Endometrium (tissue), 2 donors: Measurements from ENCODE around the gene CYB561D2.
"Not testable (repeated sequence)": the region's sequence is repeated elsewhere in the genome, so short reads cannot be mapped to it uniquely, and the experiment has no call there.

Experiments
- FAIRE-seq: peaks from 2 replicates; lab custom pipeline; 2012; peaks lifted over from hg19 to GRCh38; lab: Jason Lieb, UNC
- donor health status: control.
- donor health status: control.

CYB561D2 gene

DNA sequence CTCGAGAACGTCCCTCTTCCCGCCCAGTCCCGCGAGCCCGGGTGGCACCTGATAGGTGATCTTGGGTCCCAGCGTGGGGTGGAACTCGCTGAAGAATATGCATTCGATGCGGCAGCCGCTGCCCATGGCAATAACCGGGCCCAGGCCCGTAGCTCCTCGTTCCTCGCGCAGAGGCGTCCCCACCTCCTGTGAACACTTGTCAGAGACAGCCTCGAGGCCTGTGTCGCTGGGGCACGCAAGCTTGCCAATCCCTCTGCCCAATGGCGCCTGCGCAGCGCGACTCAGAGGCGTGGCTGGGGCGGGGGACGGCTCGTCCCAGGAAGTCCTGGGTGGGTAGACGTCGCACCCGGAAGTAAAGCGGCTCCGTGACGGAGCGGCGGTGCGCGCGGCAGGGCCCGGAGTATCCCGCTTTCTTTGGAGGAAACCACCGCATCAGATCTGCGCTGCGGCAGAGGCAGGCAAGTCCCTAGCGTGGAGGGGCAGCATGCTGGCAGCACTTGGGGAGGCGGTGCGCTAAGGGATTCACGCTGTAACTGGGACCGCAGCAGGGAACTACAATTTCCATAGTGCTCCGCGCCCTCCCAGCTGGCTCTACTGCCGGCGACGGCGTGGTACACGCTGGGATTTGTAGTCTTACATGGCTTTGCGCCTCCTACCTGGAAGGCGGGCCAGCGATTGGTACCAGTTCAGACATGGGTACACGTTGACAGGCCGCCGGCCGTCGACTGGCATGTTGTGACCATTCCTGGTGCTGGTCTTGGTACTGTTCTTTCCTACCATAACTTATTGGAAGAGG is at the start of gene CYB561D2, which contains the start of gene NPRL2:
CYB561D2 (plus strand) TSS at position 336 of the 796 bp plus-strand sequence. CDS start 572 bp downstream, outside the sequence.
NPRL2 (minus strand) TSS at position 249 of the 796 bp plus-strand sequence; CDS start at position 126, 123 bp downstream.
- peak; percentile 23 for FAIRE-seq

DNA sequence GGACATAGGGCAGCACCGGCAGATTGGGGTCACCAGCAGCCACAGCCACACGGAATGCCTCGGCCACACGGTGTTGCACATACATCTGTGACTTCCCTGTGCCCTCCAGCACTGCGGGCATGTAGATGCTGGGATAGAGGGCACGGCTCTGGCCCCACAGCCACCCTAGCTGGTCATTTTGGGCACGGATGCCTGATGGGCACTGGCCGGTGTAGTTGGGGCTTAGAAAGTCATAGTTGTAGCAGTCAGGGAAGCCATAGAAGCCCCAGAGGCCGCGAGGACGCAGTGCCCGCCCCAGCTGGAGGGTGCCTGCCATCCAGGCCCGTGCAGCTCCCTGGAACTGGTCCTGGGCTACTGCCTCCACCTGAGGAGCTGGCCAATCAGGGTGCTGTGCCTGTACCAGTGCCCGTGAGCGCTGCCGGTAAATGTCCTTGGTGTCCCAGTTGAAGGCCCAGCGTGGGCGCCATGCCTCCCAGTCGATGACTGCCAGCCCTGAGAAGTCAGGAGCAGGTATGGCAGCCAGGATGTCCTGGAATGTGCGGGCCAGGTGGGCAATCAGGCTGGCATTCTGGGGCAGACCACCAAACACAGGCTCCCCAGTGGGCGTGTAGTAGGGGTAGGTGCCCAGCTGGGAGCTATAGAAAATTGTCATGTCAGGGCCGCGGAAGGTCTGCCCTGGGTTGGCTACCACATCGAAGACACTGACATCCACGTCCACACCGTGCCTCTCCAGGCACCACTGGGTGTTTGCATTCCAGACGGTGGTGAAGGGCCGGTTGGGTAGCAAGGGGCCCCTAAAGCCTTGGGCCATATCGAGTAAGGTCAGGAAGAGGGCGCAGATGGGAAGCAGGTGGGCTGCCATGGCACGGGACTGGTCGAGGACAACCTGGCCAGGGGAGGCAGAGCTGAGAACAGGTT is 48.3 kb upstream of the CYB561D2 start:
- FAIRE-seq = no peak

GRCh38 chr3:50303013-50303815 is 47.4 kb upstream of the CYB561D2 start, which contains the start of gene HYAL1:
HYAL1 (minus strand) TSS chr3:50303574; CDS start chr3:50302956, 618 bp downstream.
- FAIRE-seq = no peak

- FAIRE-seq = no peak
Measured at GRCh38 chr3:50304601-50305000, 46.1 kb upstream of the CYB561D2 start.

- FAIRE-seq = not testable (repeated sequence)
Measured at GRCh38 chr3:50312041-50312440, 38.6 kb upstream of the CYB561D2 start.

DNA sequence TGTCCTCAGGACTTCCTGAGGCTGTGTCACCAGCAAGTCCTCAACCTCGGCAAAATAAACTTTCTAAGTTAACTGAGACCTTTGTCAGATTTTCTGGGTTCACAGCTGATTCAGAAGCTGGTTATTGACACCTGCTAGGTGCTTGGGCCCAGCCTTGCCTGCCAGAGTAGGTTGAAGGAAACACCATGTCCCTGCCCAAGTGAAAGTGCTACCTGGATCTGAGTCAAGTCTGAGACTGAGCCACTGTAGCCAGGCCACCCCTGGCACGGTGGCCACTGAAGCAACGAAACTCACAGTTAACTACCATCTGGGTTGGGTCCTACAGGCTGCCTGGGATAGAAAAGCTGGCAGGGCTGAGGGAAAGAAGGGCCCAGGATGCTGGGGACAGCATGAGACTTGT is 36.3 kb upstream of the CYB561D2 start:
- FAIRE-seq = no peak

DNA sequence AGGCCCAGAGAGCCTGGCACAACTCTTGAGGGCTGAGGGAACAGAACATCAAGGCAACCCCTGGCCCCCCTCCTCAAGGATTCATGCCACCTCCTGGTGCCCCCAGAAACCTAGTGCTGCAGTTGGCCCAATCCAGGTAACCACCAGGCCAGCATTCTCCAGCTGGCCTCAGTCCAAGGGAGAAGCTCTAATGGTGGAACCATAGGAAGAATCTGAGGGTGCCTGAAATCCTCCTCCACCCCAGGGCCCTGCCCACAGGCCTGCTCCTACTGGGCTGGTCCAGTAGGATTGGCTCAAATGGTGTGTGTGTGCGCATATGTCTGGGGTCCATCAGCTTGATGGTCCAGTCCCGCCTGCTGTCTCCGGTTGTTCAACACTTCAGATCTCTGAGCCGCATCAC is 35.8 kb upstream of the CYB561D2 start:
- no peak for FAIRE-seq

DNA sequence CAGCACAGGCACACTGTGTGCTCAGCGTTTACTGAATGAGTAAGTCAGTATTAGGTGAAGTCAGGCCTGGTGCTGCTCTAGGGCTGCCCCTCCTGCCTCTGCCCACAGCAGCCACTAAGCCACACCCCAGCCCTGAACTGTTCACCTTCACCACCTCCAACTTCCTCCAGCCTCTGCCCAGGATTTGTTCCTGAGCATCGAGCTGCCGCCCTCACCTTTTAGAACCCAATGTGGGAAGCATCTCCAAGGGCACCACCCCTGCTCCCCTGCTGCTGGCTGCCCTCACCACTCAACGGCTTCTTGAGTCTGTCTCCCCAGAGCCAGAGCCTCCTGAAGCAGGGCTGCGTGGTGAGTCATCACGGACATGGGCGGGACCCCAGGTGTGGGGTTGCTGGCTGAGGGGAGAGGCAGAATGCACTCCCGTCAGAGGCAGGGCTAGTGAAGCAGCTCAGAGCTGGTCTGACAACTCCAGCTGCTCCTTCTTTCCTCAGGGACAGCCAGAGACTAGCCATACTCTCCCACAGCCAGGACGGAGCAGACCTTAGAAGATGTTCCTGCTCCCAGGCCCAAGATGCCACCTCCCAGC is 33.9 kb upstream of the CYB561D2 start:
- no peak for FAIRE-seq

DNA sequence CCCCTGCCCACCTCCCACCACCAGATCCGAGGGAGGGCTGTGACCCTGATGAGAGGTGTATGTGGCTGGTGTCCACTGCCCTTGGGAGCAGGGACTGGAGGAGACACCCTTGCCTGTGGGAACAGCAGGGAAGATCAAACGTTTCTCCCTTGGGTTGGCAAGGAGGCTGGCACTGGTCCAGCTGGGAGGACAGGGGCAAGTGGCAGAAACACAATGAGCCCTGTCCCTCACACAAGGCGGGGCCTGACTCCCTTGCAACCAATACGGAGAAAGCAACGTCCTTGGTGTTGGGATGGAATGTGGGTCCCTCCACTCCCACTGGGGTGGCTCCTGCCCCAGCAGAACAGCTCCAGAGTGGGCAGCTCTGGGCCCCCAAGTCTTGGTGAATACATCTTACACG is 33.4 kb upstream of the CYB561D2 start:
- no peak for FAIRE-seq

GRCh38 chr3:50318163-50318562 is 32.5 kb upstream of the CYB561D2 start:
- no peak for FAIRE-seq

DNA sequence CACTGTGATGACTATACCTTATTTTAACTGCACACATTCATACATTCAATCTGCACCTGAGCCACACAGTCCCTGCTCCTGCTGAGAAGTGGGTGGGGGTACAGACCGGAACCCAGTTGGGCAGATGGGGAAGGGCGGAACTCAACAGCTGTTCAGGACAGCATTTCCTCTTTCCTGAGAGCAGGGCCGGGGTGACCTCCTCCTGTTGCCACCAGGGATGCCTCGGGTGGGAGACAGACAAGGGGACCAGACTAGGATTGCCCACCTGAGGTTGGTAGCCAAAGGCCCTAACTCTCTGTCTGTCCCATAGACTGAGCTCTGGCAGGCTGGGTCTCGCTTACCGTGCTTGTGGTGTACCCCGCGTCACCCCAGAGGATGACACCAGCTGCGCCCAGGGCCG is 32.0 kb upstream of the CYB561D2 start:
- no peak for FAIRE-seq

- no peak for FAIRE-seq
Measured at GRCh38 chr3:50319181-50319893, 31.3 kb upstream of the CYB561D2 start.

DNA sequence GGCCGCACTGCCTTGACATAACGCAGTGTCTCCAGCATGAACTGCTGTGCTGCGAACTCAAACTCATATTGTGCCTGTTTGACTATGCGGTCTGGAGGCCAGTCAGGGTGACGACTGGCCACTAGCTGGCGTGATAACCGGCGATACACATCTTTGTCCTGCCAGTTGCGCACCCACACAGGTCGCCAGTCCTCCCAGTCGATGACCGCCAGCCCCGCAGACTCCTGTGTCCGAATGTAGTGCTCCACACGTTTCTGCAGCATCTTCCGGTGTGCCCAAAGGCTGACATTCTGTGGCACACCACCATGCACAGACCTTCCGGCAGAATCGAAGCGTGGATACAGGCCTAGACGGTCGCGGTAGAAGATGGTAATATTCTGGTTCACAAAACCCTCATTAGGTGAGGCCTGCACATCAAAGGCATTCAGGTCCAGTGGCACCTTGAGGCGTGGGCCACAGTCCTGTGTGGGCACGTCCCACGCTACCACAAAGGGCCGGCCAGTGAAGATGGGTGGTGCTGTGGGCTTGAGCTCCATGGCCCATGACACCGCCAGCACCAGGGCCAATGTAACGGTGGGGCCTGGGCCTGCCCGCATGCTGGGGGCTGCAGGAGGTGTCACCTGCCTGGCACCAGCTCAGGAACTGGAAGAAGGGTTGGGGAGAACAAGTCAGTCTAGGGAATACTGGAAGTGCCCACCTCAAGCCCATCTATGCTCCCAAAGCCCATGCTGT is 30.6 kb upstream of the CYB561D2 start:
- no peak for FAIRE-seq

DNA sequence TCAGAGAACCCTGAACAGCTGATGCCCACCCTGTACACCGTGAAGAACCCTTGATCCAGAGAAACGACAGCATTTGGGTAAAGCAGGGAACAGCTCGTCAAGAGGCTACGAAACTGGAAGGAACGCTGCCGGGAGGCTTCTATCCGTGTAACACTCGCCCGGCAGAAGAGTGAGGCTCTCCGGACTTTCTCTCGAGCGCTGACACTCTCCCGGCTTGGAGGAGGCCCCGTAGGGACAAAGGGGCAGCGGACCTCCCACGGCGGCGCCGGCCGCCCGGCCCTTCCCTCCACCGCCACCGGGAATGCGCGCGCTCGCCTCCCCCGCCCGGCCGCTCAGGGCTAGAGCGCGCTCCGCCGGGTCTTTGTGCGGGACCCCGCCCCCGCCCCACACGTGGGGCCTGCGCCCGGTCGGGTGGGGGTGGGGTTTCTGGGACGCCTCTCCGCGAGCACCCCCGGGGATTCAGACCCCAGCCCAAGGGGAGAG is 29.8 kb upstream of the CYB561D2 start:
- FAIRE-seq = no peak

DNA sequence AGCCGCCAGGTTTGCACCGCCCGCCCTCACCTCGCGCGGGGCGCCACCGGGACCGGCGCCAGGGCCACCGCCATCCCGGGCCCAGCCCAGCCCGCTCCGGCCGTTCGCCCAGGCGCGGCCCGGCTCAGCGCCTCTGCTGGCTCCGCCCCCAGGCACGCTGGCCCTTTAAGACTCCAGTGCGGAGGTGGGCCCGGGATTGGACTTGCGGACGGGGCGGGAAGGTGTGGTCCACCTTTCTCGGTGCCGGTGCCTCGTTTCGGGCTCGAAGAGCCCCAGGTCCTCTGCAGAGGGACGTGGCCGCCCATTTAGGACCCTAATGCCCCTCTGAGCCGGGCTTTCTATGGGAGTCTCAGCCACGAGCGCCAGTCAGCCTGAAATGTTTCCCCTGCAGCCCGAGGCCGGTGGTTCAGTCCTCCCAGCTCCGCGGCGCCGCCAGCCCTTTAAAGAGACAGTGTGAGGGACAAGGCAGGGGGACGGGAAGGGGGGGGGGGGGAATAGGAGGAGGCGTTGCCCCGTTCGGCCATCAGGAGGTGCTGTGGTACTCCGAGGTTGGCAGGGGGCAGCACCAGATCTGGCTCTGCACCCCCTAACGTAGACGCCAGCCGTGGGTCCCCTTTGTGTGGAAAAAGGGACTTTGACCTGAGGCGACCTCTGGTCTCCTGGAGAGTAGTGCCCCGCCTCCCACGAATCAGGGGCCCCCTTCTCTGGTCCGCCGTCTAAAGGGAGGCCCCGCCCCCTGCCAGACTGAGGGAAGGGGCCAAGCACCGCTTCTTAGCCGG is 29.1 kb upstream of the CYB561D2 start:
- FAIRE-seq = no peak

GRCh38 chr3:50322115-50322385 is 28.6 kb upstream of the CYB561D2 start:
- no peak for FAIRE-seq

DNA sequence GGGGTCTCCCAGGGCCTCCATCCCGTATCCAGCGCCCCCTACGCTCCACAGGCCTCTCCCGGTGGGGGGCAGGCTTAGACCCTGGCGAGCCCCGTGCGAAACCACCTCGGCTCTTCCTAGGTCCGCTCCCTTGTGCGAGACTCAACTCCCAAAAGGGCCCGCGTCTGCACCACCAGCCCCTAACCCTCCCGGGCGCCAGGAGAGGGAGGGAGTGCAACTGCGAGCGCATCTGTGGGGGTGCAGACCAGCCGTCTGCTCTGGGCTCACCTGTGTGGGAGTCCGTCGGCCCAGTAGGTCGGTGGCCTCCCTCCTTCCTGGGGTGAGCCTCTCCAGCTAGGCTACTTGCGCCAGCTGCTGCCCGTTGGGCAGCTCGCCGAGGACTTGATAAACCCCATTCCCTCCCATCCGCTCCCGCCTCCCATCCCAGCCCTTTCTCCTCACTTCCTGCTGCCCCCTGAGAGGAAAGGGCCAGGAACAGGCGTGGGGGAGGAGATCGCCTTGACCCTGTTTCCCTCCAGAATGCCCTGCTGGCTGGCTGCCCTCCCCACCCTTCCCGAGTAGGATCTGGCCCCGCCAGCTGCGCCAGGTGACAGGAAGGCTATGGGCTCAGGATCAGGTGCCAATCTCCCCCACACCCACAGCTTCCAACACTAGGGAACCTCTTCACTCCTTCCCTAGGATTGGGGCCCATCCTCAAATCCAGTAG is 28.1 kb upstream of the CYB561D2 start, which contains the start of gene HYAL2:
HYAL2 (minus strand) TSS at position 360 of the 706 bp plus-strand sequence. CDS start 2,256 bp downstream, outside the sequence.
- FAIRE-seq = no peak

DNA sequence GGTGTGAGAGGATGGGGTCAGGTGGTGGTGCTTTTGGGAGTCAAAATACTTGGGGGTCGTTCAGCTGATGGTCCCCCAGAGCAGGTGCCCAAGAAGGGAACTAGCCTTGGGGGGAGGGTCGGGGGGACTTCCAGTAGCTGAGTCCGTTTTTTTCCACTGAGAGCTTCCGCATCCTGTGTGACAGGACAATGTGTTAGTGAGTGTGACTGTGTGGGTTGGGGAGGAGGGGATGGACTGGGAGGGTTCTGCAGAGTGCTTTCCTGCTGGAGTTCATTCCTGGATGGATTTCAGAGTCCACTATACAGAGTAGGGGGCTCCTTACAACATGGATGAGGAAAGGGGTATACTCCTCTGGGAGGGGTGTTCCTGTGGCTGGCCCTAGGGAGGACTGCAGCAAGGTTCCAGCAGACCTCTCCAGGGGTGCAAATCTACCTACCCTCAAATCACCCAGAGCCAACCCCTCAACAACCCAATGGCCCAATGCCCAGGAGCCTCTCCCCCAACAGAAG is 27.5 kb upstream of the CYB561D2 start:
- no peak for FAIRE-seq
